Measurements from ENCODE around the gene ACTR8.

The ACTR8 gene

DNA sequence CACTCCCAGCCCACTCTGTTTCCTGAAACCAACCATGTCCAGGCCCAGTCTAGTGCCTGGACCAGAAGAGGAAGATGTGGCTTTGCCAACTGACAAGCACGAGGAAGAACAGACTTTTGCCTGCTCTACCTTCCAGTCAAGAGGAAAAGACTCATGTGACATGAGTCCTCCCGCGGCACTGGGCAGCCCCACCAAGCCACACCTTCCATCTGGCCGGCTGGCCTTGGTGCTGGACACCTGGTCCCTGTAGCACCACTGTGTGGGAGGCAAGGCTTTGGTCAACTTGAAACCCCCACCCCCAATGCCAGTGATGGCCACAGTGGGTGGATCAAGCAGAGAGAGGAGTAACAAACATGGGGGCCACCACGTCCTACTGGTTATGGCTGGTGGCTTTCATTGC, 48.3 kb downstream of the ACTR8 start:
- DNase-seq, result no peak

DNA sequence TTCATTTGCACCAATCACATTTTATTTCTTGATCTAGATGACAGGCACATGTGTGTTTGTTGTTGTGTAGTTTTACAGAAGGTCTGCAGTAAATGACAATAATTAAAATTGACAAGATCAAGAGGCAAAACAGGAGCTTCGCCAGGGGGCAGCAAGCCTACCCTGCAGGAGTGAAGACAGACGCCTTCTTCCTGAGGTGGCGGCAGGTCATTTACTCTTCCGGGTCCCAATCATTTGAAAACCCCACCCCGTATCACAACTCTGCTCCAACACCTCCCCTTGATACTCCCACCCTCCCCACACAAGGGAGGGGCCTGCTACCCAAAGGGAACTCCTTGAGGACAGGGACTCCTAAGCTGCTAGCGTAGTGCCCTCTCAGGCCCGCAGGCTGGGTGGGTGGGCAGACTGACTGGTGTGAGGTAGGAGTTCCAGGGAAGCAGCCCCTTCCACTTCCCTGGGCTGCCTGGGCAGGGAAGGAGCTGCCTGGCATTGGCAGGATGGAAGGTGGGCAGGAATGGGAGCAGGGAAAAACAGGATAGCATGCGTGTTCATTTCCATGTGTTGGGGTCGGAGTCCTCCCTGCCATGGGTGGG, 48.8 kb downstream of the ACTR8 start:
- DNase-seq, result no peak

DNA sequence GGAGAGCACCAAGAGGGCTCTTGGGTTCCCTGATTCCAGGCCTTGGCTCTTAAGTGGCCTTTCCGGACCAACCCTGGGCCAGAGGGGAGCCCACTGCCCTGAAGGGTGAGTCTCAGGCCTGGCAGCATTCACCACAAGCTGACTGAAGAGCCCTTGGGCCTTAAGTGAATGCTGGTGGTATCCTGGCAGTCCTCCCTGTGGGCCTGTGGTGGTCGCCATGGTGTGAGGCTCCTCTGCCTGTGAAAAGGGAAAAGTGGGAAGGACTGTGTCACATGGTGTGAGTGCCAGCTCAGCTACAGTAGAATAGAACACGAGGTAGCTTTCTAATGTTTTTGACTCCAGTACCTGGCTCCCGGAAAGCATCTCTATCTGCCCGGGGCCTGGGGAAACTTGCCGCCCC, 51.0 kb downstream of the ACTR8 start:
- no peak for DNase-seq

DNA sequence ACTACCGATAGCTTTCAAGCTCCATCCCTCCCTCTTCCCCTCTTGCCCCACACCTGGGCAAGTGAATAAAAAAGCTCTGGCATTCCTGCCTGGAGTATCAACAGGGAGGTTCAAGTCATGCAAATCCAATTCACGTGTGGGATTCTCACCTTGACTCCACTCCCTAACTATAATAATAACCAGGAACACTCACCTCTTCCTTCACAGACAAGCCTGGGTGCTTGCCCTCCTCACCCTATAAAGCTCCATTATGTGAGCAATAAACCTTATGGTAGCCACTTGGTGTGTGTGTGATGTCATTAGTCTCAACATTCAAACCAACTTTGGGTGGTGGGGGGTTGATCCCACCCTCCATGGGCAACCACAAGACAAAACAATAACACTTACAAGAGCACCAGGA, 52.3 kb downstream of the ACTR8 start:
- no peak for DNase-seq

DNA sequence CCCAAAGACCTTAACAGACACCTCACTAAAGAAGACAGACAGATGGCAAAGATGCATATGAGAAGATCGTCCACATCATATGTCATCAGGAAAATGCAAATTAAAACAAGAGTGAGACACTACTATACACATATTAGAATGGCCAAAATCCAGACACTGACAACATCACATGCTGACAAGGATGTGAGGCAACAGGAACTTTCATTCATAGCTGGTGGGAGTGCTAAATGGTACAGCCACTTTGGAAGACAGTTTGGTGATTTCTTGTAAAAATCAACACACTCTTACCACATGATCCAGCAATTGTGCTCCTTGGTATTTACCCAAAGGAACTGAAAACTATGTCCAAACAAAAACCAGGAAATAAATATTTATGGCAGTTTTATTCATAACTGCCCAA, 53.4 kb downstream of the ACTR8 start:
- no peak for DNase-seq

DNA sequence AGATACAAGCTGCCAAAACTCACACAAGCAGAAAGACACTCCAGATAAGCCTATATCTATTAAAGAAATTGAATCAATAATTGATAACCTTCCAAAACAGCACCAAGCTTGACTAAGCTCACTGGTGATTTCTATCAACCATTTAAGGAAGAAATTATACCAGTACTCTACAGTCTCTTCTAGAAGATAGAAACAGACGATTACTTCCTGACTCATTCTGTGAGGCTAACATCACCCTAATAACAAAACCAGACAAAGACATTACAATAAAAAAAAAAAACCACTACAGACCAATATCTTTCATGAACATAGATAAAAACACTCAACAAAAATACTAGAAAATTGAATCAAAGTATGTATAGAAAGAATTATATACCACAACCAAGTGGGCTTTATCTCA, 55.9 kb downstream of the ACTR8 start:
- DNase-seq, result no peak

DNA sequence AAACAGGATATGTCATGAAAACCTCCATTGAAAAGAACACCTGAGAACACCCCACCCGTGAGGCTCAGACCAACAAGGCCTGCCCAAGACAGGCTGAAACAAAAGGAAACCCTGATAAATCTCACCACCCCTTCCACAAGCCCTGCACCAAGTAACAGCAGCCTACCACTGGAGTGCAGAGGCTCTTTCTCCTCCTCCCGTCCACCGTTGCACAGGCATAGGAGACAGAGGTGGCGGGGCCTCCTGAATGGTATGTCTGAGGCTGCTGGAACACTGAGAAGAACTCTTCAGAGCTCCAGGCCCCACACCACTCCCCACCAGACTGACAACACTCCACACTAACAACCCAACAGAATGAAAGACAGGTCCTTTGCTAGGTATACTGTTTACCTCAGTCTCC, 57.2 kb downstream of the ACTR8 start:
- no peak for DNase-seq

DNA sequence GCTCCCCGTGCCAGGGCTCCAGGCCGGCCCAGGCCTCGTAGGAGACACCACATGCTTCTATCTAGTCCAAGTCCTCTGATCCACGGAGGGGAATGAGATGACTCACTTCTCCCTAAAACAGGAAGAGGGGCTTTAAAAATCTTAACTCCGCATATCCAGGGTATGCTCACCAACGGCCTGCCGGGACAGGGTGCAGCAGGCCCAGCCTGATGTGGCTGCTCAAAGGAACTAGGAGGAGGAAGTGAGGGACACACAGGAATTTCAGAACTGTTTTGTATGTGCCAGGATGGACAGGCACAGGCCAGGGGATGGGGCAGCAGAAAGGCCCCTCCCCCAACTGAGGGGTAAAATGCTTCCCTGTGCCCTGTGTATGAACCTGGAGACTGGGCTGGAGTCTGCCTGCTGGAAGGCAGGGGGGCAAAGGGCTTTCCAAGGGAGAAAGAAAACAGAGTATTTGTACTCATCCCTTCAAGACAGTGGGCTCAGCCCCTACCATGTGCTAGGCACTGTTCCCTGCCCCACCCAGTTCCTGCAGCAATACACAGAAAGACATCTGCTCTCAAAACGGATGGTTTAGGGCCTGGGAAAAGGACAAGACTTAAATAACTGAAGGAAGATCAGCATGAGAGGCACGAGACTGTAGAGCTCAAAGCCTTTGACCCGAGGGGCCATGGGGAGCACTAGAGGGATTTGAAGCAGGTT, 57.8 kb downstream of the ACTR8 start:
- no peak for DNase-seq

DNA sequence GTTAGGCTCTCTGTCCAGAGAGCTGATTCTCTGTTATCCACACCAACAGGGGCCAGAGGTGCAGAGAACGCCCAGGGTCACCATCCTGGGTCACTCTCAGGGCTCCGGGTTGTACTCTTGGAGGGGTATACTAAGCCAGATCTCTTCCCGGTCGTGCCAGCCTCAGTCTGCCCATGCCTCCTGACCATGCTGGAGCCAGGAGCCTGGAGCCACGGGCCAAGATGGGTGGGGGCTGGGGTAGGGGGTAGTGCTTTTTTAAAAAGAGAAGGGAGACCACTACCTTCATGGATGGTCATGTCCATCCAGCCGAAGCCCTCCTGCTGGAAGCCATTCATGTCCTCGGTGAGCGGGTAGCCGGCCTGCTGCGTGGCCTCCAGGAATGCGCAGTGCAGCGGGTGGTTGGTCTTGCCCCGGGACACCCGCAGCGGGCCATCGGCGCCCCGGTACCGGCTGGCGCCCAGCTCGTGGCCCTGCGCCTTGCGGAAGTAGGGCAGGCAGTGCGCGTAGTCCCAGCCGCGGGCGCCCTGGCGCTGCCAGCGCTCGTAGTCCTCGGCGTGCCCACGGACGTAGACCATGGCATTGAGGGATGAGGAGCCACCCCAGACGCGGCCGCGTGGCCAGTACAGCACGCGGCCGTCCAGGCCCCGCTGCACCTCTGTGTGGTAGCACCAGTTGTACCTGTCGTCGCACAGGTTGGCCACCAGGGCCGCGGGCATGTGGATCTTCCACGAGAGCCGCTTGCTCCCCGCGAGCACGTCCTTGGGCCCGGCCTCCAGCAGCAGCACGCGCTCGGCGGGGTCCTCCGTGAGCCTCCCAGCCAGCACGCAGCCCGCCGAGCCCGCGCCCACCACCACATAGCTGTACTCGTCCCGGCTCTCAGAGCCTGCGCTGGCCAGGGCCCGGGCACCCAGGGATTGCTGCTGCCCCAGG, 58.7 kb downstream of the ACTR8 start:
- no peak for DNase-seq

DNA sequence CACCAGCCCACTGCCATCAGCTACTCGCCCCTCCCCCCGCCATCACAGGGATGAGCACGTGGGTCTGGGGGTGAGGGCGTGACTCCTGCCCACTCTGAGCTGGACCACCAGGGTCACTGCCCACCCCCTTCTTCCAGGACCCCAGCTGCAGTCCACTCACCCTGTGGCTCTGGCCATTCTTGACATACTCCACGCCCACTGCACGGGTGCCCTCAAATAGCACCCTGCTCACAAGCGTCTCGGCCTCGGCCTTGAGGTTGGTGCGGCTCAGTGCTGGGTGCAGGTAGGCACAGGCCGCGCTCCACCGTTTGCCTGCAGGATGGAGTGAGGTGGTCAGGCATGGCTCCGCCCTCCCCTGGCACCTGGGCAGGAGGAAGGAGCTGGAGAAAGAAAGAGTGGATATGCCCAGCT, 59.6 kb downstream of the ACTR8 start:
- no peak for DNase-seq

DNA sequence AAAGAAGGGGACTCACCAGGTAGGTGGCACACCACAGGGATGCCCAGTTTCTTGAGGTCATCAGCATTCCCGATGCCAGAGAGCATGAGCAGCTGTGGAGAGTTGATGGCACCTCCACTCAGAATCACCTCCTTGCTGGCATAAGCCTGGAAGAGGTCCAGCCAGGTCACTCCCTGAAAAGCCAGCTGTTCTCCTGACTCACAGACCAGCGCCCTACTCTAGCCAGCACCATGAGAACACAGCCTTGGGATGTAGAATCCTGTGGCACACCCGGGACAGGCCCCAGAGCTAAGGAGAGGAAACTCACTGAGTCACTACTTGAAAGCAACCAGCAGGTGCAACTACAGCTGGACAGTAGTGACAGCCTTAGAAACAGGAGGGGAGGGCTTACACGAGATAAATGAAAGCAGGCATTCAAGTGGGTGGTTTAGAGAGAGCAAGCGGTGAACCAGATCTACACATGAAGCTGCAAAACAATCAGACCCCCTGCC, 60.3 kb downstream of the ACTR8 start:
- DNase-seq, result no peak

DNA sequence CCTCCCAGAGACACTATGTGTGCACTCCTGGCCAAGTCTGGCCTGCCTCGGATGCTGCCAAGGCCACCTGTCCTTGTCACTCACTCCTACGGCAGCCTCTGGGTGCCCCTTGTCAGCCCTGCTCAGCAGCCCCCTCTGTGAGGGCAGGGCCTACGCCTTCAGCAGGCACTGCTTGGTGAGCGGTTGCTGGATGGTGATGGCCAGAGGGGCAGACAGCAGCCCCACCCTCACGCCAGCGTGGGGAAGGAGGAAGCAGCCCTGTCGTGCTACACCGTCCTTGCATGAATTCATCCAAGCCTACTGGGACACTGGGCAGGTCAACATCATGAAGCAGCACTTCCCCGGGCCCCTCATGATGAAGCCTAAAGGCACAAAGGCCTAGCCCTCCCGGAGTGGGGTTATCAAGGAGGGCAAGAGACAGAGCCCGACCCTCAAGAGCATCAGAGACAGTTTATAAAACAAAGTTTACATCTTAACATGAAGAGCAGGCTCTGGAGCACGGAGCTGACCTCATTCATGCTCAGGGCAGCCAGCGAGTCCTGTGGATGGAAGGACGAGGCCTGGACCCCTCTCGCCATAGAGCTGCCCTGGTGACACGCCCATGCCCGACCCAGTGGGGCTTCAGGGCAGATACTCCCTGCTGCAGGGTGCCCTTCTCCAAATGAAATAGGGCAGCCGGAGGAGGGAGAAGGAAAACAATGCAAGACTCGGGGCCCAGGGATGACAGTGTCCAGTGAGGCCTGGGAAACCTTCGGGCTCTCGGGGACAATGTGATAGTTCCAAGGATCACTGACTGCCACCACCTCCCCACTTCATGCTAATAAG, 61.0 kb downstream of the ACTR8 start:
- DNase-seq, result no peak

DNA sequence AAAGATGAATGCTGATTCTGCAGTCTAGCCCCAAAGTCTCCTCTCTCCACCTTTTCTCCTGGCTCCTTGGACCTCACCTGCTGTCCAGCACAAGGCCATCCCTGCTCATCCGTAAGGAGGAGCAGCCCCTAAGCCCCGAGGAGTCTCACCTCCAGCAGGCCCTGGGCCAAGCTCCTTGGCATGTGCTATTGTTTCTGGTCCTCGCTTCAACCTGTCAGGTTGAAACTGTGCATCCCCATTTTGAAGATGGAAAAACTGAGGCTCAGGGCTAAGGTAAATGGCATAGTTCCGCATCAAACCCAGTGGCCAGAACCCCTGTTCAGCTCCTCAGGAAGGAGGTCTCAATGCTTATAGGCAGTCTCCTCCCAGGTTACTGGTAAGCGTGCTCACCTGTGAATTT, 61.9 kb downstream of the ACTR8 start:
- no peak for DNase-seq

DNA sequence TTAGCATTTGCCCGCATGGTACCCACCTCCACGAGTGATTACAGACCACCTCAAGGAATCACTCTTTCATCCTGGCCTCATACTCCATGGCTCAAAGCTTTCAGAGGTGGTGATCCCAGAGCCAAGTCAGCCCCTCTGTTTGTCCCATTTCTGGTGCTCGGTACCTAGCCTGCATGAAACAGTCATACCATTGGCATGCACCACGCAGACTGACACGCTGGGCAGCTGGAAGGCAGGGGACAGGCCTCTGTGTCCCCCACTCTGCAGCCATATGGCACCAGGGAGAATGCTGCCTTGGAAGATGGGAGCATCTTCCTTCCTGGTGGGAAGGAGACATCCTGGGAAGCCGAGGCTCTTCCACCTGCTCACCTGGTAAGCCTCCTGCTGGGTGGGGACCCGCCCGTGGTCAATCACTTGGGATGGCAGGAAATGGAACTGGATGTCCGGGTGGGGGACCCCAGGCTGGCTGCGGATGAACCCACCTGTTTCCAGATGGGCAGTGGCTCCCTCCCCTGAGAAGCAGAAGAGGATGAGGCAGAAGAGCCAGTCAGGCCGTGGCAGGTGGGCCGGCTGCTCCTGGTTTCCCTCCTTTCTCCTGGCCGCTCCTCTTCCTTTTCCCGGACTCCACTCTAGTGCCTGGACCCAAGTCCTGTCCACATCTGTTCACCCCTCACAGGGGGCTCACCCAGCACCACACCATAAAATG, 62.6 kb downstream of the ACTR8 start:
- DNase-seq, result no peak

DNA sequence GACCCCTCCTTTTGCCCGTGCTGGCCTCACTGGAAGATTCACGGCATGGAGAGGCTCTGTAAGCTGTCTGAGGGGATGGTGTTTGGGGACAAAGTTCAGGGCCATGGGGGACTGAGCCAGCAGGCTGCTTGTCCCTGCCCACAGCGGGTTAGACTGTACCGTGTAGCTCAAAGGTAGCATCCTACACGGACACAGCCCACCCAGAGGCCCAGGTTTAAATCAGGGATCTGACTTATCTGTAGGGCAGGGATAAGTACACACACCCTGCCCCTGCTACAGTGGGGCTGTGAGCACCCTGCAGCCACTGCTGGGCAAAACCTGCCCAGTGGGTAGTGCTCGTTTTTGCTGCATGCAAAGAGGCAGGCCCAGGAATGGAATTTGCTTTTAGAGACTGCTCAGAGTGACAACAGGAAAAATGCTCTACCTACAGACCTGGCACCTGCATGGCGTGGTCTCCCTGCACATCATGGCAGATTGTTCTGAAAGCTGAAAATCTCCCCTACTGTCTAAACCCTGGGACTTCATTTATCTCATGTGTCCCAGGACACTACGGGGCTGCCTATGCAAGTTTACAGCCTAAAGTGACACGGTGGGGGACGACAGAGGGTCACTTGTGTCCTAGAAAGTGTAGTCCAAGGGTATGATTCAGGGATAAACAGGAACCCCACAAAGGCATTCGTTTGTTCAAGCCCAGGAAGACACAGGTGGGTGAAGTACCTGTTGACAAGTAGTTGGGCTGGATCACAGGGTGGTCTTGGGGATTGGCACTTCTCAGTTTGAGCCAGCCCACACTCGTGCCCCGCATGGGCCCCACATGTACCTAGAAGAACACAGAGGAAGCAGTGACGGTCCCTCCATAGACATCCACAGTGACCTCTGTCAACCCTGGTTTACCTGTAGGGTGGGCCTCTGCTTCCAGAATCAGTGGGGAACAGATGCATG, 63.5 kb downstream of the ACTR8 start:
- DNase-seq, result no peak

DNA sequence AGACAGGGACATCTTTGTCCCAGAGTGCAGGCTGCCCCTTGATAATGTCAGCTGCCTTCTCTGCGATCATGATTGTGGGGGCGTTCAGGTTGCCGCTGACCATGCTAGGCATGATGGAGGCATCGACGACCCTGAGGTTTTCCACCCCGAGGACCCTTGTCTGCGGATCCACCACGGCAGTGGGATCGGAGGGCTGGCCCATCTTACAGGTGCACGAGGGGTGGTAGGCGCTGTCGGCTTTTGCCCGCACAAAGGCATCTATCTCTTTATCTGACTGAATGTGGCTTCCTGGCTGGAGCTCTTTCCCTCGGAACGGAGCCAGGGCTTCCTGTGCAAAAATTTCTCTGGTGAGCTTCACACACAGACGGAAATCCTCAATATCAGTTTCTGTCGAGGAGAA, 64.1 kb downstream of the ACTR8 start:
- no peak for DNase-seq

DNA sequence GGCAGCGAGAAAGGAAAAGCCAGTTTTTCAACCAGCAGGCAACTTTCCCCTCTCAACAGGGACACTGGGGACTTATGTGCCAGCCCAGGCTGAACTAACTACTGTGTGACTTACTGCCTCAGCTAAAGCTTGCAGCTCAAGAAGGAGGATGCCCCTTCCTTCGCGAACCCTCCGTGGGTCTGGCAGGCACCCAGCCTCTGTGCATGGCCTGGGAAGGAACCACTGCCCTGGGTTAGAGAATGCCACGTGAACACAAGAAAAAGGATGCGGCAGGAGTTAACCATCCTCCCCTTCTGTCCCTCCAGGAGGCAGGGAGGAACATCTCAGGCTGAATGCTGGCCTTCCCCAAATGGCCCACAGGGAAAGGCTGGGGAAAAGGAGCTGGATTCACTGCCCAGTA, 64.7 kb downstream of the ACTR8 start:
- no peak for DNase-seq

Data from NCI-H2081 treated with DMSO at 0.1 percent for 48 hours (cell line).